GM21717 (cell line): ENCODE data around the gene NBPF3.
"Not testable (repeated sequence)": the region's sequence is repeated elsewhere in the genome, so short reads cannot be mapped to it uniquely, and the experiment has no call there.

Experiments used
- ATAC-seq: cut with Tn5 transposase; IDR thresholded peaks from one replicate; pipeline ENCODE4 v1.9.1; 2021; ENCODE audit warnings: mild to moderate bottlenecking, moderate library complexity; ENCODE audit not compliant: unreplicated experiment

The NBPF3 gene

DNA sequence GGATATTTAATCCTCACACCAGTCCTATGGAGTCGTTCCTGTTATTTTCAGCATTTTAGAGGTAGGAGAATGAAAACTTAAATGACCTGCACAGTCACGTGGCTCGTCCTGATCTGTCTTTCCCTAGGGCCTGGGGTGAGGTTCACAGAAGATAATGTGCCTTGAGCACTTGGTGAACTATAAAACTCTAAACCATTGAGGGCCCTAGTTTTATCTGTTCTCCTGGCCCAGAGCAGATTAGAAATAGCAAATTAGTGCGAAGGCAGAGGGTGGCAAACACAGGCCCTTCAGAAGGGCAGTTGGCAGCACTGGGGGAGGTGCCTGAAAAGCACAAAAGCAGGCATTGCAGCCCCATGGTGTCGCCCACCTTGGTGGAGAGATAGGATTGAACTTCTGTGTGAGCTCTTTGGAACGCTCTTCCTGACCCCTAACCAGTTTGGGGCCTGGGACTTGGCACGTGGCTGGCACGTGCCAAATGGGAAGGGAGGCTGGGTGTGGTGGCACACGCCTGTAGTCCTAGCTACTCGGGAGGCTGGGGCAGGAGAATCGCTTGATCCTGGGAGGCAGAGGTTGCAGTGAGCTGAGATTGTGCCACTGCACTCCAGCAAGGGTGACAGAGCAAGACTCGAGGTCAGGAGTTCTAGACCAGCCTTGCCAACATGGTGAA, 1.2 kb upstream of the NBPF3 start:
- not testable (repeated sequence) for ATAC-seq

DNA sequence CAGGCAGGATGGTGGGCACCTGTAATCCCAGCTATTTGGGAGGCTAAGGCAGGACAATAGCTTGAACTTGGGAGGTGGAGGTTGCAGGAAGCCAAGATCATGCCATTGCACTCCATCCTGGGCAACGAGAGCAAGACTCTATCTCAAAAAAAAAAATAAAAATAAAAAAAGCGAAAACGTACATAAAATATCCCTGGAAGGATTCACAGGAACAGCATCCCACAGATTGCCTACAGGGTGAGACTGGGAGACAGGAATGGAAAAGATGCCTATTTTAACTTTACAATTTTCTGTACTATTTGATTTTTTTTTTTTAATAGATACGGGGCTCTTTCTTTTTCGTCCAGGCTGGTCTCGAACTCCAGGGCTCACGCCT, 604 bp upstream of the NBPF3 start:
- no peak for ATAC-seq

DNA sequence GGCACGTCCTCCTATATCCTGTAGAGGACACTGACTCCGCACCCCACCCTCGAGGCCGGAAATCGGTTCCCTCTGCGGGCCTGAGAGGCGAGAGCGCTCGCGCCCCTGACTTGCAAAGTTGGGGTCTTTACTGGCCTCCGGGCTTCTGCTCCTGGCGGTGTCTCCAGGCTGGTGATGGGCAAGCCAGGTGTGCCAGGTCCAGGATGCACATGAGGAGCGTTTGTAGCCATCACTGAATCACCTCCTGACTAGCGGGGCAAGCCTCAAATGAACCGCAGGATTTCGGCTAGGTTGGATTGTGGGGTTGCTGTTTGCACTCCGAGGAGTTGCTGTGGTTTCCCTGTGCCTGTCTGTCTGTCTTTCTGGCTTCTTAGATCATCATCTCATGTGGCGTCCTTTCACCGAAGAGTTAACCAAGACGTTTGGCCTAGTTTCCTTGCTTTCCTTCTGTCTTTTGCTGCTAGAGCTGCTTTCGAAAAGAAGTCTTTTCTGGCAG, 741 bp downstream of the NBPF3 start:
- ATAC-seq, result not testable (repeated sequence)

DNA sequence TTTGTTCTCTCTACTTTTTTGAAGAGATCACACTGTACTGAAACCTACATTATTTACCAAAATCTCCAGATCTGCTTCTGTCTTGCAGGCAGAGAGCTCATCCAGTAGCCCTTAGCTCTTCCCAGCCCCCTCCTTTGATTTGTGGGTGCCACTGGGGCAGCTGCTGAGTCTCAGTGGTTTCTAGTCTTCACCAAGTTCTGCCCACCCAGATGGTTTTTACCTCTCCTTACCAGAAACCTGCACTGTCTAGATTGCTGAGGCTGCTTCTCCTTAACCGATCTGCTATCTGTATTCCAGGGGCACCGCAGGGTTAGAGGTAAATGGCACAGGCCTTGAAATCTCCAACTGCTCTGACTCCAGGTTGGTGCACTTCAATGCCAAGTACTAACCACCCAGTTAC, 6.7 kb downstream of the NBPF3 start:
- ATAC-seq, result not testable (repeated sequence)

DNA sequence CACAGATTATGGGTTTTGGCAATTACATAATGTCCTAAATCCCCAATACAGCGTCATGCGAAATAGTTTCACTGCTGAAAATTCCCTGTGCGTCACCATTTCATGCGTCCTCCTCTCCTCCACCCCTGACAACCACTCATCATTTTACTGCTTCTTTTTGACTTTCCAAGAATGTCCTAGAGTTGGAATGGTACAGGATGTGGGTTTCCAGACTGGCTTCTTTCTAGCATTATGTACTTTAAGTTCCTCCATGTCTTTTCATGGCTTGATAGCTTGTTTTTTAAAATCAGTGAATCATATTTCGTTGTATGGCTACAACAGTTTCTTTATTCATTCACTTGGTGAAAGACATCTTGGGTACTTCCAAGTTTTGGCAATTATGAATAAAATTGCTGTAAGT, 7.4 kb downstream of the NBPF3 start:
- no peak for ATAC-seq

DNA sequence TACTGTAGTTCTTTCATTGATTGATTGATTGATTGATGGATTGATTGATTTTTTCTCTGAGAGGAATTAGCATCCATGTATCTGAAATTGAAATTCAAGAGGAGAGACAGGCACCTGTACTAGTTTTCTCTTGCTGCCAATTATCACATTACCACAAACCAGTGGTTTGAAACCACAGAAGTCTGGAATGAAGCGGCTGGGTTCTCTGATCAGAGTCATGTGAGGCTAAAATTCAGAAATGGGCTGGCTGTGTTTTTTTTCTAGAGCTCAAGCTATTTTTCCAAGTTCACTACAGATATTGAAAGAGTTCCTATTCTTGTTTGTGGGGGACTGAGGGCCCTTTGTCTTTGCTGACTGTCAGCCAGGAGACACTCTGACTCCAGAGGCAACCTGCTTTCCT, 10.0 kb downstream of the NBPF3 start:
- no peak for ATAC-seq

DNA sequence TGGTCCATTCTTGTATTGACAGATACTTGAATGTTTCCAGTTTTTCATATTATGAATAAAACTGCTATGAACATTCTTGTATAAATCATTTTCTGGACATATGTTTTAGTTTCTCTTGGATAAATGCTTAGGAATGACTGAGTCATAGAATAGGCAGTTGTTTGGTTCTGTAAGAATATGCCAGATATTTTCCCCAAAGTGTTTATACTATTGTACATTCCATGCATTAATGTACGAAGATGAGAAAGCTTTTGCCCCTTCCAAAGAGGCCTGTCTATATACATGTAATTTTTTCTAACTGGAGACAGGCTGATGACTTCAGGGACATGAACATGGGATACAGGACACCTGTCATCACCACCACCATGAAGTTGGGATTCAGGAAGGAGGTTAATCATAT, 11.3 kb downstream of the NBPF3 start:
- no peak for ATAC-seq

DNA sequence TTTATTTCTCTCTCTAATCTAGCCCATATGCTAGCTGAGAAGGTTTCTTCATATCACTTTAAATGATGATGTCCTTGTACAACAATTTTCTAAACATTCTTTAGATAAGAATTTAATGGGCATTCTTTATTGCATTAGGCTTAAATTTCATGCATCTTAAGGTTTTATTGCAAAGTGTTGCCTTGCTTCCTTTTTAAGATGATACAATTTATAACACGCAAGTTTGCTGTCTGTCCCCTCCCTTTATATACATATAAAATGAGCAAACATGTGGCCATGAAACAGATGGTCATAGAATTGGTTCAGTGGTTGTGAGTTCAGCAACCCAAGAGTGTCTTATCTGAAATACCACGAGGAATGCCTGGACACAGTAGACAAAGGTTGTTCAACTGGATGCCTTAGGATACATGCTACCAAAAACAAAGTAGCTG, 12.1 kb downstream of the NBPF3 start:
- ATAC-seq, result no peak

DNA sequence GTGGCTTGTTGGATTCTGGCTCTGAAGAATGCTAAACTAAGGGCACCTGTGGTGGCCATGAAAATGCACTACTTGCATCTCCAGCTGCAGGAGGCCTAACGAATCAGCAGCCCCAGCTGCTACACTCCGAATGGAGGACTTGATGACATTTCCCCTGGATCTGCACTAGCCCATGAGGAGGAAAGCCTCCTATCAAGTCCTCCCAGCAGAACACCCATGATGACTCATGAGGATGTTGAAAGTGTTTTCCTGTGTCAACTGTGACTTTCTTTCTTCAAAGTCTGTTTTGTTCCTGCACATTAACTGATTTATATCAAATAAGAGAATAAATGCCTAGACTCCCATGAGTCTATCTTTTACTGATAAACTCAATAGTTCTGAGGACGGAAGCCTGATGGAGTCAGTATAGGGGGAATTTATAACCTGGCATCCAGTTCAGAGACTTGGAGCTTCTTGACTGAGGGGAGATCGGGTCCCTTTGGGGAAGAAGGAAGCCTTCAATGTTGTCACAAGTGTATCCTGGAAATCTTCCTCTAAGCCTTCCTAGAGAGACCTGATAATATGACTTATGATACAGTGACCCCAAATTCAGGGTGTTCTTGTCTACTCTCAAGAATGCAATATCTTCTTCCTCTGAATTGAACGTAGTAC, 14.2 kb downstream of the NBPF3 start:
- ATAC-seq, result not testable (repeated sequence)

DNA sequence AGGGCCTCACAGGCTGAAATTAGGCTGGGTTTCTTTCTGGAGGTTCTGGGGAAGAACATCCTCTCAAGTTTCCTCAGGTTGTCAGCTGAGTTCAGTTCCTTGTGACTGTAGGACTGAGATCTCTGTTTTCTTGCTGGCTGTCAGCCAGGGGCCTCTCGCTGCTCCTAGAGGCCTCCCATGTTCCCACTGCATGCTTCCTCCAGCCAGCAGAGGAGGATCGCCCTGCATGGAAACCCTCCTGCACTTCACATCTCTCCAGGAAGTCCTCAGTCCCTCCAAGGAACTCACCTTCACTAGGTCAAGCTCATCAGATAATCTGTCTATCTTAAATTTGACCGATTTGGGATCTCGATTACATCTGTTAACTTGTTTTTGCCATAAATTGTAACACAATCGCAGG, 15.0 kb downstream of the NBPF3 start:
- ATAC-seq, result not testable (repeated sequence)

DNA sequence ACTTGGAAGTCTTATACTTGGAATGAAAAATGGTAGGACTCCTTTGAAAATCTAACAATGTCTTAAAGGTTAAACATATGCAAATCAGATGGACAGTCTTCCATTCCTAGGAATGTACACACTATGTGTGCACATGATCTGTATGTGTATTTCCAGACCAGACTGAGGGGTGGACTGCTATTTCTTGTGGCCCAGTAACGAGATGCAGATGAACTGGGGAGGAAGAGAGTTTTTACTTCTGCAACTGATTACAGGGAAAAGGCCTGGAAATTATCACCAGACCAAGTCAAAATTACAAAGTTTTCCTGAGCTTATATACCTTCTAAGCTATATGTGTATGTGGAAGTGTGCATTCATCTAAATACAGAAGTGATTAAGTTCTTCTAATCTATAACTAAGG, 17.7 kb downstream of the NBPF3 start:
- ATAC-seq, result no peak

DNA sequence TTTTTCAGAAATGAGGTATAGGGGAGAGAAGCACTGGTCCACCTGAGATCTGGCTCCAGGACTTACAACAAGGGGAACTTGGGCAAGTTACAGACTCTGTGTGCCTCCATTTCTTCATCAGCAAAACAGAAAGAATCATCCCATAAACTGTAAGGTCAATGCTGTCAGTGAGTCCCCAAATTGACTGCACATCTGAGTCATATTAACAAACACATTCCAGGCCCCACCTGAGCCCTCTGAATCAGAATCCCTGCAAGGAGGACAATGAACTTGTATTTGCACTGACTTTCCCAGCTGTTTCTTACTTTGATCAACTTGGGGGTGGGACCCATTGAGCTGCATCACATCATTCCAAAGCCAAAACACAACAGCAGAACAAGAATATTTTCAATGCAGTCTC, 25.2 kb downstream of the NBPF3 start:
- ATAC-seq, result not testable (repeated sequence)

DNA sequence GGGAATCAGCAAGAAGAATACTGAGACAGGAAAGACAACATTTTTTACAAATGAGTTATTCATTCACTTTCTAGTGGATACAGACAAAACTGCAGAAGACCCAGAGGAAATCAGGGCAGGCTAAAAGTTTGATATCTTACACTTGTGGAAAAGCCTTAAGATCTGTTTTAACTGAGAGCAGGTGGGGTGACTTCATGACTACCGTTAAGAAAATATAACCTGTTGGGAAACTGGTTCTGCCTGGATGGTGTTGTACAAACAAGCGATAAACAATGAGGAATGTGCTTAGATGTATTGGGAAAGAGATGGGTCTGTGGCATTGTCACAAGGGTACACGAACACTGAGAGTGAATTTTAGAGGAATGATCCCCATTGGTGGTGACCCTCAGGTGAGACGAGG, 28.0 kb downstream of the NBPF3 start:
- not testable (repeated sequence) for ATAC-seq

DNA sequence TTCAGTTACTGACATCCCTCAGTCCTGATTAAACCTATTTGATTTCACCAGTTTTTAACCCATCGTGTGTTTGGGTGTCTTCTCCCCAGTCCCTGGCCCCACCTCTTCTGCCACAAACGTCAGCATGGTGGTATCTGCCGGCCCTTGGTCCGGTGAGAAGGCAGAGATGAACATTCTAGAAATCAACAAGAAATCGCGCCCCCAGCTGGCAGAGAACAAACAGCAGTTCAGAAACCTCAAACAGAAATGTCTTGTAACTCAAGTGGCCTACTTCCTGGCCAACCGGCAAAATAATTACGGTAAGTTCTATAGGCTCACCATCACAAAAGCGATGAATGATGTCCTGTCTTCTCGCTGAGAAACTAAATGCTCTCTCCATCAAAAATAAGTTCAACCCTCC, 28.7 kb downstream of the NBPF3 start:
- no peak for ATAC-seq

DNA sequence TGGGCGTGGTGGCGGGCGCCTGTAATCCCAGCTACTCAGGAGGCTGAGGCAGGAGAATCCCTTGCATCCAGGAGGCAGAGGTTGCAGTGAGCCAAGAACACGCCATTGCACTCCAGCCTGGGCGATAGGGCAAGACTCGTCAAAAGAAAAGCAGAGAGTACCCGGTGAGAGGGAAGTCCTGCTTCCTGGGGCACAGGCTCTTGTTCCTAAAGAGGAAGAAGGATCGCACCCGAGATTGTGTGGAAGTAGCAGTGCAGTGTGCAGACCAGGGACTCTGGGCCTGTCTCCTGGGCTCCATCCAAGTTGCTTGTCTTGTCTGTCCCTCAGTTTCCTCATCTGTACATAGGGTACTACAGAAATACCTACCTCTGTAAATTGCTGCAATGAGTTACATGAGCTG, 29.6 kb downstream of the NBPF3 start:
- no peak for ATAC-seq

DNA sequence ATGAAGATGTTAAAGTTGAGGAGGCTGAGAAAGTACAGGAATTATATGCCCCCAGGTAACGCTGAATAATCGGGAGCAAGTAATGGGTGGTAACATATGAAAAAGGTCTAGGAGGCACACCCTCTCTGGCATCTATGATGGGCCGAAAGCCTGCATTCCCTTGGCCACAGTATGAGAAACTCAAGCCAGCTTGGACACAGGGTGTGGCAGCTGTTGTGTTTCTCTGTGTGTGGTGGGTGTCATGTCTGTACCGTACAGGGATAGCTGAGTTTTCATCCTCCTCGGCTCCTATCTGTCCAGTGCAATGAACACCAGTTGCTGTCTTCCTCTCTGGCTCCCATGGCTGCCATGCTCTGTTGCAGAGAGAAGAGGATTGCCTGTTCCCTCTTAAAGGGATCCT, 32.9 kb downstream of the NBPF3 start:
- ATAC-seq, result no peak

DNA sequence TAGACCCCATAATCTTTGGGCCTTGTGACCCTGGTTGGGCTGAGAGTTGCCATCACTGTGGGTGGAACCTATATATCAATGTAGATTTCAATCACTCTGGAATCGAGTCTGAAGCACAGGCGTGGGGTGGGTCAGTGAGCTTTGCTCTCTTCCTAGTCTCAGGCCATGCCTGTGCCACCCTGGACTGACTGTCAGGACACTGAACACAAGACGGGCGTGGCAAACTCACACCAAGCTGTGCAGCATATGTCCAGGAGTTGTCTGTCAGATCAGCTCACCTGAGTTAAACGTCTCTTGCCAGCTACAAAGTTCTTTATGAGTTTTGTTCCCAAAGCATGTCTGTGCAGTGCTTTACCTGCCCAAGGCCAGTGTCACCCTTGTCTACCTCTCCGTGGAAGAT, 38.4 kb downstream of the NBPF3 start:
- ATAC-seq, result no peak

DNA sequence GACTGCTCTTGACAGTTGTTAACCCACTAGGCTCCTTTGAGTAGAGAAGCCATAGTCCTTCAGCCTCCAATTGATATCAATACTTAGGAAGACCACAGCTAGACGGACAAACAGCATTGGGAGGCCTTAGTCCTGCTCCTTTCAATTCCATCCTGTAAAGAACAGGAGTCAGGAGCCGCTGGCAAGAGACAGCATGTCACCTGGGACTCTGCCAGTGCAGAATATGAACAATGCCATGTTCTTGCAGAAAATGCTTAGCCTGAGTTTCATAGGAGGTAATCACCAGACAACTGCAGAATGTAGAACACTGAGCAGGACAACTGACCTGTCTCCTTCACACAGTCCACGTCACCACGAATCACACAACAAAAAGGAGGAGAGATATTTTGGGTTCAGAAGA, 43.9 kb downstream of the NBPF3 start:
- not testable (repeated sequence) for ATAC-seq

DNA sequence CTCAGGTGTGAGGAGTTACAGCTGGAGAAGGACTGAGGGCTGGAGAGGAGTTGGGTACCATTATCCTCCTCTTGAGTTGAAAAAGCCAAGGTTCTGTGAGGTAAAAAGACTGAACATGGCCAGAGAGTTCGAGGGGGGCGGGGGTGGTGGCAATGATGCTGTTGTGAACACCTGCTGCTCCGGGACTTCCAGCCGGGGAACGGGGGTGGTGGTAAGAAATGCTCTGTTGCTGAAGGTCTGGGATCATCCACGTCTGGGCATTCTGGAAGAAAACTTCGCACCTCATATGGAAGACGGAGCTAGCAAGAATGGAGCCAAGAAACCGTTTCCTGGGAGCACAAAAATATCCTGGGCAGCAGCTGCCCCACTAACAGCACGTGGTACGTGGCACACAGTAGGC, 49.2 kb downstream of the NBPF3 start:
- no peak for ATAC-seq

DNA sequence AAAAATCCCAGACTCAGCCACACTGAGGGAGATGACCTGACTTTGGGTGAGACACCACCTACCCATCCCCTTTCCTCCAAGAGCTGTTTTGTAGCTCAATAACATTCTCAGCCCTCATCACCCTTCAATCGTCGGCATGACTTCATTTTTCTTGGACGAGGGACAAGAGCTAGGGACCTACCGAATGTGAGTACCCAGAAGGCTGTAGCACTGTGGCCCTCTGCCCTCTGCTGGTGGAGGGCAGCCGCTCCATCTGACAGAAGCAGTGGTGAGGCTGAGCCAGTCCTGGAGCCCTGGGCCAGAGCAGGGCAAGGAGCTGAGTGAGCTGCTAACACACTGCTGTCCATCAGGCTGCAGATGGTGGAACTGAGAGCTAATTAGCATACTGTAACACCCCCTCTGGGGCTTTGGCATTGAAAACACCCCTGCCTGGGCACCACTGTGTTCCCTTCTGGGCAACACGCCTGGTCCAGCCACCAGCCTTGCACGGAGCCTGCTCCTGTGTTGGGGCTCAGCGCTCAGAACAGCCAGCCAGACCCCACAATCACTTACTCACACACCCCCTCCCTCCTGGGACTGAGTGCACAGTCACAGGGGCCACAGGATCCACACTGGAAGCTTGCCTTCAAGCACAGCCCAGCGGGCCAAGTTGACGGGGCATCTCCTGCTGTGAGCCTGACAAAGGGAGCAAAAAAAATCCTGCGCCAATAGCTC, 51.0 kb downstream of the NBPF3 start:
- no peak for ATAC-seq

DNA sequence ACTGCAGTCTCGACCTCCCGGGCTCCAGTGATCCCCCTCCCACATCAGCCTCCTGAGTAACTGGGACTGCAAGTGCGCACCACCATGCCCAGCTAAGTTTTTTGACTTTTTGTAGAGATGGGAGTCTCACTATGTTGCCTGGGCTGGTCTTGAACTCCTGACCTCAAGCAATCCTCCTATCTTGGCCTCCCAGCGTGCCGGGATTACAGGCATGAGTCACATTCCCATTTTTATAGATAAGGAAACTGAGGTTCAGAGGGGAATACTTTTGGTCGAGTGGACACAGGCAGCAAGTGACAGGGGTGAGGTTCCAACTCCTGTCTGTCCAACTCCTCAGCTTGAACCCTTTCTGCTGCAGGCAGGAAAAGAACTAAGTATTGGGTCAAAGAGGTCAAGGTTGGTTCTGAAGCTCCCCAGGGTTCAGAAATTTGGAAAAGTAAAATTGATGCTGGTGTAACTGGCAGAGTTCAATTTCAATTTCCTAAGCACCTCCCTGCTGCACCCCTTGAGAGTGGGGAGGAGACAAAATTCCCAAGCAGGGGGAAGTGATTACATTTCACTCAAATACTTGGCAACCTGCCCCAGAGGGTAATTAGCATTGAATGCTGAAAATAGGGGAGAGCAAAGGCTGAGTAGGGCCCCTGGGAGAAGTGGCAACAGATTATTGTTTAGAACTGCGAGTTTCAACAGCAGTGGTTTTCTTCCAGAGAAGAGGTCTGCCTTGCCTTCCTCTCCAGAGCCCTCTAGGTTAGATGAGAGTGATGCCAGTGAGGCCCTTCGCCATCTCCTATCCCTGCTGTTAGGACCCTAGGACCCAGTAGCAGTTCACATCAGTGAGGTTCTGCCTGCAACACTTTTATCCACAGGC, 51.8 kb downstream of the NBPF3 start:
- no peak for ATAC-seq
